Endothelial cell (in vitro differentiated cells): Measurements from ENCODE around the gene ZNHIT3. TPM values are rescaled to one million over a fixed set of nuclear protein-coding genes. Genes with fewer than 3 reads are reported as not detected.
"Not testable (repeated sequence)": the region's sequence is repeated elsewhere in the genome, so short reads cannot be mapped to it uniquely, and the experiment has no call there.

Source experiments
- DNase-seq: peaks from one replicate; pipeline ENCODE4 v3.0.0; 2021; ENCODE audit warnings: low spot score
- H3K27ac Mint-ChIP-seq: one replicate; pipeline ENCODE4 v1.8.0; 2021; ENCODE audit warnings: mixed read lengths, inconsistent platforms; ENCODE audit not compliant: unreplicated experiment
- H3K27me3 Mint-ChIP-seq: one replicate; pipeline ENCODE4 v1.8.0; 2021; ENCODE audit warnings: mild to moderate bottlenecking, moderate library complexity, mixed read lengths, inconsistent platforms; ENCODE audit not compliant: unreplicated experiment
- H3K36me3 Mint-ChIP-seq: one replicate; pipeline ENCODE4 v1.8.0; 2021; ENCODE audit warnings: mild to moderate bottlenecking, low read depth, mixed read lengths, inconsistent platforms; ENCODE audit not compliant: unreplicated experiment
- H3K4me1 Mint-ChIP-seq: one replicate; pipeline ENCODE4 v1.8.0; 2021; ENCODE audit warnings: mild to moderate bottlenecking, mixed read lengths, inconsistent platforms; ENCODE audit not compliant: unreplicated experiment
- H3K4me3 Mint-ChIP-seq: one replicate; pipeline ENCODE4 v1.8.0; 2021; ENCODE audit warnings: mild to moderate bottlenecking, mixed read lengths, inconsistent platforms; ENCODE audit not compliant: unreplicated experiment
- H3K9me3 Mint-ChIP-seq: one replicate; pipeline ENCODE4 v1.8.0; 2021; ENCODE audit warnings: mixed read lengths, inconsistent platforms; ENCODE audit not compliant: unreplicated experiment
- CTCF ChIP-seq: fragments of 200-600 bp; sonication (generic); IDR thresholded peaks from one replicate; pipeline ENCODE4 v1.5.0; 2021; ENCODE audit warnings: antibody characterized with exemption; ENCODE audit not compliant: unreplicated experiment
- long read RNA-seq: library from polyadenylated mRNA; unstranded; transcript quantifications from one replicate; pipeline ENCODE4 v2.0.0, GENCODE V29; 2020; ENCODE audit not compliant: unreplicated experiment
- total RNA-seq: library from RNA; stranded (reverse); fragmentation: NEBNext Ultra II Directional; extraction: Animal tissue kit (Norgen Biotek cat#: 25700); gene quantifications from one replicate; pipeline ENCODE4 v1.2.1, GENCODE V29; 2021; ENCODE audit not compliant: unreplicated experiment

The ZNHIT3 gene
- 46.9 TPM for total RNA-seq
- long read RNA-seq, transcript ZNHIT3-204 (5 exons, 951 nt) = major isoform, 24 of 30 reads
- long read RNA-seq, partial matches to known transcripts = 0 of 30 reads
- long read RNA-seq, other reads (novel, unspliced or antisense) = 2 of 30 reads

GRCh38 chr17:36486204-36487194 is at the start of gene ZNHIT3:
Gene ZNHIT3, plus strand, starts transcription at chr17:36486681. Its CDS starts 19 bp downstream, at chr17:36486700.
- peak; percentile 82 for DNase-seq
- Mint-ChIP-seq H3K9me3 (no peaks in the 10 kb centered on the region), H3K4me1 (peaks cover 25% of the 10 kb centered on the region), H3K4me3 (peak within 1 kb of the TSS; percentile 100), H3K27me3 (peaks cover 9% of the 10 kb centered on the region), H3K36me3 (peaks cover 12% of the 10 kb centered on the region), H3K27ac (peak within 1 kb of the TSS; percentile 96)
- no peak for TF ChIP-seq CTCF

- not testable (repeated sequence) for H3K36me3 Mint-ChIP-seq, H3K27ac Mint-ChIP-seq, H3K4me1 Mint-ChIP-seq, H3K27me3 Mint-ChIP-seq, DNase-seq, H3K4me3 Mint-ChIP-seq, H3K9me3 Mint-ChIP-seq
Measured at GRCh38 chr17:36441792-36442191, 44.7 kb upstream of the ZNHIT3 start.

GRCh38 chr17:36443777-36444176 is 42.7 kb upstream of the ZNHIT3 start:
- H3K4me3 Mint-ChIP-seq = no peak overlapping the region
- H3K4me1 Mint-ChIP-seq = no peaks in the 10 kb centered on the region
- no peak overlapping the region for H3K27ac Mint-ChIP-seq
- H3K36me3 Mint-ChIP-seq = no peaks in the 10 kb centered on the region
- no peaks in the 10 kb centered on the region for H3K9me3 Mint-ChIP-seq
- no peak for TF ChIP-seq CTCF
- H3K27me3 Mint-ChIP-seq = no peaks in the 10 kb centered on the region
- no peak for DNase-seq

GRCh38 chr17:36449997-36450396 is 36.5 kb upstream of the ZNHIT3 start:
- H3K27me3 Mint-ChIP-seq, H3K4me3 Mint-ChIP-seq, DNase-seq, H3K27ac Mint-ChIP-seq, H3K4me1 Mint-ChIP-seq, H3K9me3 Mint-ChIP-seq, H3K36me3 Mint-ChIP-seq: not testable (repeated sequence)

- not testable (repeated sequence) for H3K27me3 Mint-ChIP-seq, DNase-seq, H3K27ac Mint-ChIP-seq, H3K4me3 Mint-ChIP-seq, H3K4me1 Mint-ChIP-seq, H3K36me3 Mint-ChIP-seq, H3K9me3 Mint-ChIP-seq
Measured at GRCh38 chr17:36452888-36453287, 33.6 kb upstream of the ZNHIT3 start.

- H3K36me3 Mint-ChIP-seq, H3K9me3 Mint-ChIP-seq, H3K4me1 Mint-ChIP-seq, DNase-seq, H3K27ac Mint-ChIP-seq, H3K4me3 Mint-ChIP-seq, H3K27me3 Mint-ChIP-seq: not testable (repeated sequence)
Measured at GRCh38 chr17:36457701-36458100, 28.8 kb upstream of the ZNHIT3 start.

- Mint-ChIP-seq H3K27ac (no peak overlapping the region), H3K4me1 (no peaks in the 10 kb centered on the region), H3K36me3 (no peaks in the 10 kb centered on the region), H3K27me3 (no peaks in the 10 kb centered on the region), H3K4me3 (no peak overlapping the region), H3K9me3 (no peaks in the 10 kb centered on the region)
- no peak for DNase-seq
- no peak for TF ChIP-seq CTCF
Measured at GRCh38 chr17:36459045-36459444, 27.4 kb upstream of the ZNHIT3 start.
